Kidney (tissue), 14 donors: ENCODE measurements around the gene CSTPP1. TPM values are rescaled to one million over a fixed set of nuclear protein-coding genes. Genes with fewer than 3 reads are reported as not detected.
A peak's percentile ranks its signal among the peaks of the same experiment; 100 is the strongest.

Experiments used
- DNase-seq, 5 donors: peaks; one replicate each; pipeline ENCODE4 v3.0.0-alpha.2; 2013 to 2020
- FAIRE-seq: peaks from 2 replicates; lab custom pipeline; 2012; peaks lifted over from hg19 to GRCh38; lab: Jason Lieb, UNC
- H3K27ac ChIP-seq, 2 donors: one replicate each; pipeline ENCODE4 v1.7.0; 2013; ENCODE audit warnings: low read depth in 2 of 2, low read length in 2 of 2, inconsistent platforms in 1 of 2
- H3K27me3 ChIP-seq: one replicate; pipeline ENCODE4 v1.7.1; 2013; ENCODE audit warnings: low read length, inconsistent platforms; ENCODE audit not compliant: control insufficient read depth, insufficient read depth
- H3K36me3 ChIP-seq, 3 donors: one replicate each; pipeline versions ENCODE4 v1.7.0 to v1.7.1; 2013; ENCODE audit warnings: low read length in 3 of 3, control low read depth in 1 of 3, inconsistent platforms in 1 of 3; ENCODE audit not compliant: insufficient read depth in 3 of 3, control insufficient read depth in 2 of 3
- H3K4me1 ChIP-seq, 3 donors: one replicate each; pipeline versions ENCODE4 v1.7.0 to v1.7.1; 2013; ENCODE audit warnings: low read length in 3 of 3, inconsistent platforms in 1 of 3, low read depth in 1 of 3; ENCODE audit not compliant: control insufficient read depth in 2 of 3, insufficient read depth in 2 of 3
- H3K4me3 ChIP-seq, 3 donors: one replicate each; pipeline versions ENCODE4 v1.7.0 to v1.8.1; 2013; ENCODE audit warnings: low read length in 3 of 3, control low read depth in 1 of 3, inconsistent platforms in 1 of 3
- H3K9ac ChIP-seq, 3 donors: one replicate each; pipeline versions ENCODE4 v1.7.0 to v1.7.1; 2013; ENCODE audit warnings: low read length in 3 of 3, control low read depth in 1 of 3, inconsistent platforms in 1 of 3
- H3K9me3 ChIP-seq, 3 donors: one replicate each; pipeline versions ENCODE4 v1.7.0 to v1.7.1; 2013; ENCODE audit warnings: low read length in 3 of 3, control low read depth in 1 of 3, inconsistent platforms in 1 of 3; ENCODE audit not compliant: control insufficient read depth in 2 of 3, insufficient read depth in 1 of 3
- CTCF ChIP-seq: IDR thresholded peaks from 3 replicates; pipeline ENCODE4 v1.5.1; 2012; ENCODE audit warnings: mild to moderate bottlenecking, moderate library complexity, borderline replicate concordance; ENCODE audit not compliant: insufficient read depth; ENCODE audit errors: extremely low read depth
- intact Hi-C: fragments of 100-400 bp; cut with DNase I; formaldehyde crosslinking; loops from one replicate; pipeline ENCODE4 v1.11.1; 2022
- polyA plus RNA-seq: library from polyadenylated mRNA; stranded (reverse); fragments of 350-450 nt; fragmentation: Illumina TruSeq; extraction: RNeasy Lipid Tissue Mini Kit (QIAGEN cat#74804); gene quantifications from one replicate; pipeline ENCODE4 v1.2.3, GENCODE V29; 2014; ENCODE audit warnings: low read depth, low replicate concordance; ENCODE audit not compliant: insufficient read depth
- total RNA-seq: library from RNA; stranded (reverse); fragmentation: NEBNext Ultra II Directional; extraction: Animal tissue kit (Norgen Biotek cat#: 25700); gene quantifications from one replicate; pipeline ENCODE4 v1.2.1, GENCODE V29; 2021
- donor health status: control.
- donor health status: control.
- donor health status: control.
- donor health status: control.
- donor health status: control.
- donor health status: DM: yes; HTN: yes; CAD: no.
- donor health status: Normal renal cell carcinoma (clear cell type).

CSTPP1 gene
- total and polyA plus RNA-seq, 2 donors from 2014 or later, result 37.4 to 50.3 TPM

- no peak overlapping the region for H3K4me3 ChIP-seq
- H3K36me3 ChIP-seq, result peaks cover 0 to 24% (median 16%) of the 10 kb centered on the region in 3 donors
- intact Hi-C loops, result no loop called here
- no peak for FAIRE-seq
- TF ChIP-seq CTCF, result peak; percentile 51
- no peak overlapping the region for H3K27ac ChIP-seq
- no peaks in the 10 kb centered on the region for H3K4me1 ChIP-seq
- peak; percentile 65 to 82 (median 78) for DNase-seq
- no peaks in the 10 kb centered on the region for H3K9me3 ChIP-seq
- no peak overlapping the region for H3K9ac ChIP-seq
- H3K27me3 ChIP-seq, result no peaks in the 10 kb centered on the region
These were observed 224.7 kb downstream of the CSTPP1 start for GRCh38 chr11:47161134-47161854.

- no peak overlapping the region for H3K9ac ChIP-seq
- H3K36me3 ChIP-seq, result peaks cover 0 to 30% (median 22%) of the 10 kb centered on the region in 3 donors
- TF ChIP-seq CTCF, result no peak
- intact Hi-C loops, result no loop called here
- no peak overlapping the region for H3K27ac ChIP-seq
- no peak for FAIRE-seq
- no peaks in the 10 kb centered on the region for H3K4me1 ChIP-seq
- H3K9me3 ChIP-seq, result no peaks in the 10 kb centered on the region
- no peak for DNase-seq
- H3K27me3 ChIP-seq, result no peaks in the 10 kb centered on the region
- H3K4me3 ChIP-seq, result no peak overlapping the region
These were observed 225.3 kb downstream of the CSTPP1 start for GRCh38 chr11:47161890-47162289.

DNA sequence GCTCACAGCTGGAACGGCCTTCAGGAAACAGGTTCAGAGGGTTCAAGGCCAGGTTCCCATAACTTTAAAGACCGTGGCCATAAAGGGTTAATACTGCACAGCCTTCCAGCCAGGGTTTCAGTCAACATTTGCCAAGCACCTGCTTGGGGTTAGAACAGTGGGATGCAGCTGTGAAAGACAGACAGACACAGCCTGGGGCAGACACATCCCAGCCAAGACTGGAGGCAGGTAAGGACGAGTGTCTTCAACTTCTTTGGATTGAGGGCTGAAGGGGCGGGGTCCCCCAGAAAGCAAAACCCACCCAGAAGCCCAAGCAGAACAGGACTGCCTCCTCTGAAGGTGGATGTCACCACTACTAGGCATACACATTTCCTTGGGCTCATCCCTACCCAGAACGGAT, 225.9 kb downstream of the CSTPP1 start:
- TF ChIP-seq CTCF, result no peak
- Histone ChIP-seq H3K27me3 (no peaks in the 10 kb centered on the region), H3K36me3 (peaks cover 4 to 36% (median 27%) of the 10 kb centered on the region in 3 donors), H3K9ac (no peak overlapping the region), H3K4me3 (no peak overlapping the region), H3K27ac (no peak overlapping the region), H3K9me3 (no peaks in the 10 kb centered on the region), H3K4me1 (no peaks in the 10 kb centered on the region)
- intact Hi-C loops, result no loop called here
- DNase-seq (no peak), FAIRE-seq (no peak)

DNA sequence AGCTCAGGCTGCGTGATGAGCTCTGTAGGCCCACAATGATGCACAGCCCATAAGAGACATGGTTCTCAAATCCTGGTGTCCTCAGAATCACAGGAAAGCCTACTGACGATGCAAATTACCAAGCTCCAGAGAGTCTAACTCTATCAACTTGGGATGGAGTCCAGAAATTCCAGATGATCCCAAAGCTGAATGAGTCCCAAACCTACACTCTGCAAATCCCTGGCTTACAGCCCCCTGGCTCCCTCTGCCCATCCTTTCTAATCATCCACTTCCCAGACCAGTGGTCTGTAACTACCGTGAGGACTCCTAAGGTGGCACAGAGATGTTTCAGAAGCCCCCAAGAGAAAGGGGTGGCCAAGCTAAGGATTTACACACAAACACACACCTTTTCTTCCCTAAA, 226.6 kb downstream of the CSTPP1 start:
- no peak overlapping the region for H3K27ac ChIP-seq
- no peaks in the 10 kb centered on the region for H3K27me3 ChIP-seq
- H3K9me3 ChIP-seq, result no peaks in the 10 kb centered on the region
- no peaks in the 10 kb centered on the region for H3K4me1 ChIP-seq
- no peak overlapping the region for H3K9ac ChIP-seq
- intact Hi-C loops, result no loop called here
- H3K4me3 ChIP-seq, result no peak overlapping the region
- FAIRE-seq, result no peak
- DNase-seq, result no peak
- no peak for TF ChIP-seq CTCF
- peaks cover 4 to 43% (median 35%) of the 10 kb centered on the region in 3 donors for H3K36me3 ChIP-seq
